GM18502 (cell line): ENCODE measurements around the gene FMN2.
"Not testable (repeated sequence)": the region's sequence is repeated elsewhere in the genome, so short reads cannot be mapped to it uniquely, and the experiment has no call there.

Source experiments
- ATAC-seq: cut with Tn5 transposase; IDR thresholded peaks from one replicate; pipeline ENCODE4 v1.9.1; 2021; ENCODE audit warnings: mild to moderate bottlenecking; ENCODE audit not compliant: unreplicated experiment, poor library complexity

The FMN2 gene

GRCh38 chr1:240405751-240406150 is 314.1 kb downstream of the FMN2 start:
- ATAC-seq = no peak

- ATAC-seq = no peak
These were observed 315.7 kb downstream of the FMN2 start for GRCh38 chr1:240407407-240407806.

- ATAC-seq = no peak
These were observed 317.9 kb downstream of the FMN2 start for GRCh38 chr1:240409615-240410014.

- ATAC-seq = no peak
These were observed 322.0 kb downstream of the FMN2 start for GRCh38 chr1:240413732-240414131.

- no peak for ATAC-seq
These were observed 322.6 kb downstream of the FMN2 start for GRCh38 chr1:240414237-240414636.

- not testable (repeated sequence) for ATAC-seq
These were observed 323.3 kb downstream of the FMN2 start for GRCh38 chr1:240415011-240415410.

- ATAC-seq = no peak
These were observed 323.8 kb downstream of the FMN2 start for GRCh38 chr1:240415532-240415931.

GRCh38 chr1:240417317-240417716 is 325.6 kb downstream of the FMN2 start:
- no peak for ATAC-seq

GRCh38 chr1:240420766-240421165 is 329.1 kb downstream of the FMN2 start:
- ATAC-seq = no peak

GRCh38 chr1:240423246-240423924 is 331.7 kb downstream of the FMN2 start:
- no peak for ATAC-seq

- no peak for ATAC-seq
These were observed 333.2 kb downstream of the FMN2 start for GRCh38 chr1:240424740-240425464.

GRCh38 chr1:240426051-240426450 is 334.4 kb downstream of the FMN2 start:
- ATAC-seq = no peak

GRCh38 chr1:240435996-240436566 is 344.4 kb downstream of the FMN2 start:
- ATAC-seq = no peak

- no peak for ATAC-seq
These were observed 350.0 kb downstream of the FMN2 start for GRCh38 chr1:240441669-240442068.

- no peak for ATAC-seq
These were observed 353.7 kb downstream of the FMN2 start for GRCh38 chr1:240445369-240445768.

GRCh38 chr1:240455228-240455821 is 363.6 kb downstream of the FMN2 start:
- no peak for ATAC-seq

- no peak for ATAC-seq
These were observed 365.5 kb downstream of the FMN2 start for GRCh38 chr1:240457203-240457602.

- ATAC-seq = no peak
These were observed 370.6 kb downstream of the FMN2 start for GRCh38 chr1:240462277-240462676.

- no peak for ATAC-seq
These were observed 371.2 kb downstream of the FMN2 start for GRCh38 chr1:240462766-240463395.

- no peak for ATAC-seq
These were observed 372.4 kb downstream of the FMN2 start for GRCh38 chr1:240464099-240464498.

- ATAC-seq = no peak
These were observed 373.9 kb downstream of the FMN2 start for GRCh38 chr1:240465531-240465940.
